Osteocyte (in vitro differentiated cells): Measurements from ENCODE around the gene ARHGDIB. TPM values are rescaled to one million over a fixed set of nuclear protein-coding genes. Genes with fewer than 3 reads are reported as not detected.
A peak's percentile ranks its signal among the peaks of the same experiment; 100 is the strongest.

Experiments used
- DNase-seq: peaks from one replicate; pipeline ENCODE4 v3.0.0; 2021; ENCODE audit warnings: mixed read lengths; ENCODE audit not compliant: unreplicated experiment; ENCODE audit errors: extremely low spot score
- H3K27ac Mint-ChIP-seq: one replicate; pipeline ENCODE4 v1.8.0; 2021; ENCODE audit warnings: mild to moderate bottlenecking, mixed read lengths; ENCODE audit not compliant: unreplicated experiment
- H3K27me3 Mint-ChIP-seq: one replicate; pipeline ENCODE4 v1.8.0; 2021; ENCODE audit warnings: mixed read lengths; ENCODE audit not compliant: unreplicated experiment
- H3K36me3 Mint-ChIP-seq: one replicate; pipeline ENCODE4 v1.8.0; 2021; ENCODE audit warnings: mixed read lengths; ENCODE audit not compliant: unreplicated experiment
- H3K4me1 Mint-ChIP-seq: one replicate; pipeline ENCODE4 v1.8.0; 2021; ENCODE audit warnings: mixed read lengths; ENCODE audit not compliant: unreplicated experiment
- H3K4me3 Mint-ChIP-seq: one replicate; pipeline ENCODE4 v1.8.0; 2021; ENCODE audit warnings: mild to moderate bottlenecking, moderate library complexity, mixed read lengths; ENCODE audit not compliant: unreplicated experiment
- H3K9me3 Mint-ChIP-seq: one replicate; pipeline ENCODE4 v1.8.0; 2021; ENCODE audit warnings: mixed read lengths; ENCODE audit not compliant: unreplicated experiment
- CTCF ChIP-seq: fragments of 200-600 bp; sonication (generic); IDR thresholded peaks from 2 replicates; pipeline ENCODE4 v1.5.0; 2021; ENCODE audit warnings: antibody characterized with exemption, mild to moderate bottlenecking, moderate library complexity
- total RNA-seq: library from RNA; stranded (reverse); gene quantifications from 2 replicates; pipeline ENCODE4 v1.2.1, GENCODE V29; 2021

ARHGDIB gene
- total RNA-seq, 1 donor from 2014 or later: 14.4 TPM

GRCh38 chr12:14995583-14996425 lies 34.4 kb upstream of the ARHGDIB start:
- DNase-seq: no peak
- Mint-ChIP-seq H3K4me3 (no peak overlapping the region), H3K27ac (peak overlapping the region; percentile 40)

GRCh38 chr12:14994610-14995009 lies 33.2 kb upstream of the ARHGDIB start:
- Mint-ChIP-seq H3K36me3 (no peaks in the 10 kb centered on the region), H3K4me3 (no peak overlapping the region), H3K27me3 (no peaks in the 10 kb centered on the region), H3K27ac (no peak overlapping the region), H3K9me3 (peaks cover 15% of the 10 kb centered on the region), H3K4me1 (peaks cover 29% of the 10 kb centered on the region)
- no peak for DNase-seq
- no peak for TF ChIP-seq CTCF

More at GRCh38 chr12:14995583-14996425, 34.4 kb upstream of the ARHGDIB start:
- Mint-ChIP-seq H3K9me3 (peaks cover 7% of the 10 kb centered on the region), H3K27me3 (no peaks in the 10 kb centered on the region), H3K36me3 (no peaks in the 10 kb centered on the region), H3K4me1 (peaks cover 32% of the 10 kb centered on the region)
- peak; percentile 76 for TF ChIP-seq CTCF

GRCh38 chr12:14993537-14994266 lies 32.3 kb upstream of the ARHGDIB start:
- no peak for DNase-seq
- H3K36me3 Mint-ChIP-seq: no peaks in the 10 kb centered on the region
- peaks cover 20% of the 10 kb centered on the region for H3K4me1 Mint-ChIP-seq
- H3K4me3 Mint-ChIP-seq: no peak overlapping the region
- H3K9me3 Mint-ChIP-seq: peaks cover 16% of the 10 kb centered on the region
- no peak overlapping the region for H3K27ac Mint-ChIP-seq
- H3K27me3 Mint-ChIP-seq: no peaks in the 10 kb centered on the region
- TF ChIP-seq CTCF: no peak

GRCh38 chr12:14993117-14993516 lies 31.7 kb upstream of the ARHGDIB start:
- H3K27me3 Mint-ChIP-seq: no peaks in the 10 kb centered on the region

More at GRCh38 chr12:14993117-14993516, 31.7 kb upstream of the ARHGDIB start:
- H3K4me3 Mint-ChIP-seq: no peak overlapping the region
- TF ChIP-seq CTCF: no peak
- peaks cover 15% of the 10 kb centered on the region for H3K4me1 Mint-ChIP-seq
- H3K27ac Mint-ChIP-seq: no peak overlapping the region
- H3K36me3 Mint-ChIP-seq: no peaks in the 10 kb centered on the region
- H3K9me3 Mint-ChIP-seq: peaks cover 21% of the 10 kb centered on the region
- no peak for DNase-seq
